ENCODE results near the gene GCHFR. TPM values are rescaled to one million over a fixed set of nuclear protein-coding genes. Genes with fewer than 3 reads are reported as not detected.

GCHFR gene
- polyA plus RNA-seq, 1 of the 3 experiments (the other 2 are of a cell fraction) = 0.67 TPM

DNA sequence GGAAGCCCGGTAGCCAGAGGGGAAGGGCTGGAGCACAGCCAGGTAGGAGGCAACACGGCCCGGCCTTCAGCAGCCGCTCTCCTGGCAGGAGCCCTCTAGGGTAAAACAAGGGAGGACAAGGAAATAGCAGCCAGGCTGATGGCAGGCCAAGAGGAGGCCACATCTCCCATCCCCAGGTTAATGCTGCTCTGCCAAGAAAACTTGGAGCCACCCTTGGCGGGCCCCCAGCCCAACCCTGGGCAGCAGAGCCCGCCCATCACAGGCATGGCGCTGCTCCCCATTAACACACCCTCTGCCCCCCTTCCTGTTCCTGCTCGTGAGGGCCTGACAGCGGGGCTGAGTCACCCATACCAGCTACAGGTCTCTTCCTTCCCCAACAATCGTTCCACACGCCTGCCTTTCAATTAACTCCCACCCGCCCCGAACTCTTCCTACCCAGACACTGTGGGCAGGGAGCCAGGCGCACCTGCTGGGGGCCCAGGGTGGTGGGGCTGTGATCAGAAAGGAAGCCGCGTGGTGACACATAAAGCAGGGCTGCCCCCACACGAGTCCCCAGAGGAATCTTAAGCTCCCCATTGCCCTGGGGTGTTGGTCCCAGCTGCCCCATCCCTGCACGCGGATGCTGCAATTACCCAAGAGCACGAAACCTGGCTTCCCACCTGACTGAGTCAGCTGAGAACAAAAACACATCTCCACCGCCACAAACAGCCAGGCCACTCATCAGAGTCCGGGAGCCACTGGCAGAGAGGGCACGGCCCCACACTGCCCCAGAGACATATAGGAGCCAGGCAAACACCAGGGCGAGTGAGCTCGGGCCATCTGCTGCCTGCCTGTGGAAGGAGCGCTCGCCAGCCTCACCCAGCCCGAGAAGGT, 5.6 kb downstream of the GCHFR start, which contains the start of gene C15orf62:
Gene C15orf62 (plus strand): TSS at position 707 of the 873 bp plus-strand sequence. CDS start 516 bp downstream, outside the sequence.
- CTCF ChIA-PET = interaction anchor here (1.0 to 31.8 kb wide), 4 partner anchors 9 to 24 kb away, joined by 3 to 555 read pairs (median 61); partner anchors contain the start of gene RMDN3
- Histone ChIP-seq H3K4me2 (peak within 1 kb of the TSS; percentile 59; the same call in 1 of the 2 replicates), H3K27me3 (ENCODE audit: insufficient read depth) (no peaks in the 10 kb centered on the region)

DNA sequence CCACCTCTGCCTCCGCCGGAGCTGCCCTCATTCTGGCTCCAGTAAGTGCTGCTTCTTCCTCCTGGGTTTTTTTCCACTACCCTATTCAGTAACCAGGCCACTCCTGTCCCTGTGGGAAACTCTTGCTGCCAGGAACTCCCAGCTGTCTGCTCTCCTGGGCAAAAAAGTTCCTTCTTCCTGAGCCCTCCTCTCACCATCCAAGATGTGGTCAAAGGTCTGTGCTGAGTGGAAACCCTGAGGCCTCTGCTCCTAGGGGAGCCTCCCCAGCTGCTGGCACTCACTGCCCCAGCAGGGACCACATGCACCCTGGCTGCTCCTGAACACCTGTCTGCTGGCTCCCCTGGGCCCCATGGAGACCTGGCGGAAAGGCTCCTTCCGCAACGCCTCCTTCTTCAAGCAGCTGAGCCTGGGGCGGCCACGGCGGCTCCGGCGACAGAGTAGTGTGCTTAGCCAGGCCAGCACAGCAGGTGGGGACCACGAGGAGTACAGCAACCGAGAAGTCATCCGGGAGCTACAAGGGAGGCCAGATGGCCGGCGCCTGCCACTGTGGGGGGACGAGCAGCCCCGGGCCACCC, 6.4 kb downstream of the GCHFR start:
- Histone ChIP-seq H3K36me3 (replicated peaks in 1 of 2; ENCODE audit: control insufficient read depth in 1 of 2, insufficient read depth in 2 of 2, low read length in 1 of 2) (peaks cover 3 to 32% of the 10 kb centered on the region in 2 experiments), H3K79me2 (ENCODE audit: insufficient read depth) (no peaks in the 10 kb centered on the region), H3K27ac (ENCODE audit: low read depth in 2 of 2, low read length in 1 of 2) (peak overlapping the region; percentile 39 to 83; a peak in 3 of 4 replicates), H2AFZ (ENCODE audit: low read depth) (no peak overlapping the region), H3K4me1 (ENCODE audit: control insufficient read depth in 1 of 2, insufficient read depth in 2 of 2, low read depth in 1 of 2, low read length in 1 of 2) (peaks cover 36 to 70% of the 10 kb centered on the region in 2 experiments; a peak in 3 of 4 replicates), H3K4me2 (0 out of 2 replicates have a peak overlapping the region, but pooled peaks have one; percentile 59), H3F3A (replicated peaks; ENCODE audit: insufficient read depth) (peaks cover 5% of the 10 kb centered on the region), H3K9ac (no peak overlapping the region), H3K27me3 (ENCODE audit: insufficient read depth) (no peaks in the 10 kb centered on the region), H3K9me3 (no peaks in the 10 kb centered on the region), H3K9me2 (no peaks in the 10 kb centered on the region), H4K20me1 (ENCODE audit: insufficient read depth) (no peaks in the 10 kb centered on the region), H3K4me3 (ENCODE audit: low read depth in 2 of 2, low read length in 1 of 2) (no peak overlapping the region)
- peak; percentile 32 for DNase-seq
- WGBS (ENCODE audit: low lambda C conversion rate) = 88% methylated on average over 6 of the region's 17 CpGs
- POLR2A ChIA-PET = interaction anchor here (1.1 to 1.8 kb wide), 3 partner anchors 13 to 25 kb away, joined by 3 to 6 read pairs (median 6); no protein-coding TSS in a partner anchor
- CTCF ChIA-PET = interaction anchor here (0.7 to 31.8 kb wide), 6 partner anchors 9 to 122 kb away, joined by 3 to 555 read pairs (median 4); partner anchors contain the start of gene RMDN3
- TF ChIP-seq FOXM1 (IDR thresholded peaks at IDR 0.05; ENCODE audit: low read depth) = no peak
- TF ChIP-seq EP300 (IDR thresholded peaks at IDR 0.05; ENCODE audit: borderline replicate concordance in 1 of 2, low read depth in 1 of 2, low read length in 1 of 2) = no peak
- no peak for TF ChIP-seq SIN3A (IDR thresholded peaks at IDR 0.05; ENCODE audit: borderline replicate concordance, low read depth, low read length)
- TF ChIP-seq, protein P1, sequence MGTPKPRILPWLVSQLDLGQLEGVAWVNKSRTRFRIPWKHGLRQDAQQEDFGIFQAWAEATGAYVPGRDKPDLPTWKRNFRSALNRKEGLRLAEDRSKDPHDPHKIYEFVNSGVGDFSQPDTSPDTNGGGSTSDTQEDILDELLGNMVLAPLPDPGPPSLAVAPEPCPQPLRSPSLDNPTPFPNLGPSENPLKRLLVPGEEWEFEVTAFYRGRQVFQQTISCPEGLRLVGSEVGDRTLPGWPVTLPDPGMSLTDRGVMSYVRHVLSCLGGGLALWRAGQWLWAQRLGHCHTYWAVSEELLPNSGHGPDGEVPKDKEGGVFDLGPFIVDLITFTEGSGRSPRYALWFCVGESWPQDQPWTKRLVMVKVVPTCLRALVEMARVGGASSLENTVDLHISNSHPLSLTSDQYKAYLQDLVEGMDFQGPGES (IDR thresholded peaks at IDR 0.05; ENCODE audit: low read depth, low read length) = no peak
- no peak for TF ChIP-seq RCOR1 (IDR thresholded peaks at IDR 0.05; ENCODE audit: low read length)
- no peak for TF ChIP-seq TAF1 (IDR thresholded peaks at IDR 0.05; ENCODE audit: borderline replicate concordance, low read depth, low read length)
- TF ChIP-seq, protein P2, sequence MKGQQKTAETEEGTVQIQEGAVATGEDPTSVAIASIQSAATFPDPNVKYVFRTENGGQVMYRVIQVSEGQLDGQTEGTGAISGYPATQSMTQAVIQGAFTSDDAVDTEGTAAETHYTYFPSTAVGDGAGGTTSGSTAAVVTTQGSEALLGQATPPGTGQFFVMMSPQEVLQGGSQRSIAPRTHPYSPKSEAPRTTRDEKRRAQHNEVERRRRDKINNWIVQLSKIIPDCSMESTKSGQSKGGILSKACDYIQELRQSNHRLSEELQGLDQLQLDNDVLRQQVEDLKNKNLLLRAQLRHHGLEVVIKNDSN (IDR thresholded peaks at IDR 0.05; ENCODE audit: borderline replicate concordance, low read depth) = no peak
- no peak for TF ChIP-seq FOSL2 (IDR thresholded peaks at IDR 0.05; ENCODE audit: borderline replicate concordance, low read depth)
- TF ChIP-seq TEAD4 (IDR thresholded peaks at IDR 0.05; ENCODE audit: borderline replicate concordance, insufficient read depth) = no peak

More for the DNA sequence above, 5.6 kb downstream of the GCHFR start, which contains the start of gene C15orf62:
- 37% methylated on average over 16 of the region's 28 CpGs for WGBS (ENCODE audit: low lambda C conversion rate)
- no peaks in the 10 kb centered on the region for H3K9me3 ChIP-seq
- H3F3A ChIP-seq (replicated peaks; ENCODE audit: insufficient read depth) = peaks cover 12% of the 10 kb centered on the region
- peaks cover under 1 to 25% of the 10 kb centered on the region in 2 experiments for H3K36me3 ChIP-seq (replicated peaks in 1 of 2; ENCODE audit: control insufficient read depth in 1 of 2, insufficient read depth in 2 of 2, low read length in 1 of 2)
- no peak within 1 kb of the TSS for H2AFZ ChIP-seq (ENCODE audit: low read depth)
- no peak within 1 kb of the TSS for H3K4me3 ChIP-seq (ENCODE audit: low read depth in 2 of 2, low read length in 1 of 2)
- no peak within 1 kb of the TSS for H3K9ac ChIP-seq
- peak within 1 kb of the TSS; percentile 39 to 83 for H3K27ac ChIP-seq (ENCODE audit: low read depth in 2 of 2, low read length in 1 of 2)
- no peaks in the 10 kb centered on the region for H3K79me2 ChIP-seq (ENCODE audit: insufficient read depth)
- POLR2A ChIA-PET = interaction anchor here (1.1 to 1.8 kb wide), 4 partner anchors 13 to 25 kb away, joined by 3 to 6 read pairs (median 4); no protein-coding TSS in a partner anchor
- no peaks in the 10 kb centered on the region for H4K20me1 ChIP-seq (ENCODE audit: insufficient read depth)
- peaks cover 36 to 73% of the 10 kb centered on the region in 2 experiments; a peak in 3 of 4 replicates for H3K4me1 ChIP-seq (ENCODE audit: control insufficient read depth in 1 of 2, insufficient read depth in 2 of 2, low read depth in 1 of 2, low read length in 1 of 2)
- TF ChIP-seq, protein P3, sequence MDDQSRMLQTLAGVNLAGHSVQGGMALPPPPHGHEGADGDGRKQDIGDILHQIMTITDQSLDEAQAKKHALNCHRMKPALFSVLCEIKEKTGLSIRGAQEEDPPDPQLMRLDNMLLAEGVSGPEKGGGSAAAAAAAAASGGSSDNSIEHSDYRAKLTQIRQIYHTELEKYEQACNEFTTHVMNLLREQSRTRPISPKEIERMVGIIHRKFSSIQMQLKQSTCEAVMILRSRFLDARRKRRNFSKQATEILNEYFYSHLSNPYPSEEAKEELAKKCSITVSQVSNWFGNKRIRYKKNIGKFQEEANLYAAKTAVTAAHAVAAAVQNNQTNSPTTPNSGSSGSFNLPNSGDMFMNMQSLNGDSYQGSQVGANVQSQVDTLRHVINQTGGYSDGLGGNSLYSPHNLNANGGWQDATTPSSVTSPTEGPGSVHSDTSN (IDR thresholded peaks at IDR 0.05) = peak; percentile 47
- no peak for TF ChIP-seq FOXM1 (IDR thresholded peaks at IDR 0.05; ENCODE audit: low read depth)
- peak; percentile 43; the same call in 1 of the 2 replicates for TF ChIP-seq JUND (IDR thresholded peaks at IDR 0.05)
- 0 out of 2 replicates have a peak, but pooled peaks have one; percentile 11 for TF ChIP-seq MXI1 (IDR thresholded peaks at IDR 0.05; ENCODE audit: low read depth, low read length)
- TF ChIP-seq FOSL2 (IDR thresholded peaks at IDR 0.05; ENCODE audit: borderline replicate concordance, low read depth) = peak; percentile 67; the same call in 1 of the 2 replicates
- TF ChIP-seq TCF12 (IDR thresholded peaks at IDR 0.05) = peak; percentile 44; the same call in 1 of the 2 replicates
- TF ChIP-seq GATA2 (CRISPR knock-in tag; IDR thresholded peaks at IDR 0.05) = 0 out of 2 replicates have a peak, but pooled peaks have one; percentile 11
- TF ChIP-seq EZH2phosphoT487 (IDR thresholded peaks at IDR 0.05; ENCODE audit: borderline replicate concordance, low read depth) = no peak
- peak; percentile 3; the same call in 1 of the 2 replicates for TF ChIP-seq RCOR1 (IDR thresholded peaks at IDR 0.05; ENCODE audit: low read length)
- TF ChIP-seq SIN3A (IDR thresholded peaks at IDR 0.05; ENCODE audit: borderline replicate concordance, low read depth, low read length) = peak; percentile 66; the same call in 1 of the 2 replicates
- no peaks in the 10 kb centered on the region for H3K9me2 ChIP-seq
- peak; percentile 75 for DNase-seq

Data from SK-N-SH (cell line).